ENCODE measurements around the gene APBA1.

Gene APBA1

DNA sequence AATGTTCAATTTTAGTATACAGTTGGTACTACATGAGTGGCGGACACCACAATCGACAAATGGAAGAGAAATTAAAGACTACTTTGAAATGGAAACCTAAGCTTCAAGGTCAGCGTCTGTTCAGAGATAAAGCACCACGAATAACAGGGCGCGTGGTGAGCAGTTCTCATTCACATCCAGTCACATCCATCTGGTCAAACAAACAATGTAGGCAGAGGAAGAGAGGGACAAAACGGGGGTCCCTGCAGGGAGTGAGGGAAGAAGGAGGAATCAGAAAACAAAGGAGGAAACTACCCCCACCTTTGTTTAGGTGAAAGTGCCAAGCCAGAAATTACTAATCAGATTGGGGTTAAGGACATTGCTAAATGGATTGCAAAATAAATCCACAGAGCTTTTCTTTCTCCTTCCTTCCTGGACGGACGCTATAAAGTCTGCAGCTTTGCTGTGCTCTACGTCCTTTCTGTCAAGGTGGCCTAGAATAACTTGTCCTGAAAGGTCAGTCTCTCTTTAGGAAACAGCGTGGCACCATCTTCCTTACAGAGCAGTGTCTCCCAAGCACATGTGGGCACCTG lies 208.6 kb downstream of the APBA1 start:
- Histone ChIP-seq H3K9ac (ENCODE audit: low read depth, low read length) (peak overlapping the region; percentile 47; the same call in 1 of the 2 replicates), H3K36me3 (ENCODE audit: insufficient read depth, low read depth, low read length) (no peaks in the 10 kb centered on the region), H3K9me3 (ENCODE audit: insufficient read depth, low read depth, low read length) (no peaks in the 10 kb centered on the region), H3K4me3 (ENCODE audit: low read length) (no peak overlapping the region; the same call in 1 of the 2 replicates), H3K27ac (ENCODE audit: low read length) (no peak overlapping the region), H3K4me1 (ENCODE audit: insufficient read depth, low read length) (peaks cover 9% of the 10 kb centered on the region; the same call in 1 of the 2 replicates), H3K27me3 (ENCODE audit: insufficient read depth, low read length) (no peaks in the 10 kb centered on the region)

DNA sequence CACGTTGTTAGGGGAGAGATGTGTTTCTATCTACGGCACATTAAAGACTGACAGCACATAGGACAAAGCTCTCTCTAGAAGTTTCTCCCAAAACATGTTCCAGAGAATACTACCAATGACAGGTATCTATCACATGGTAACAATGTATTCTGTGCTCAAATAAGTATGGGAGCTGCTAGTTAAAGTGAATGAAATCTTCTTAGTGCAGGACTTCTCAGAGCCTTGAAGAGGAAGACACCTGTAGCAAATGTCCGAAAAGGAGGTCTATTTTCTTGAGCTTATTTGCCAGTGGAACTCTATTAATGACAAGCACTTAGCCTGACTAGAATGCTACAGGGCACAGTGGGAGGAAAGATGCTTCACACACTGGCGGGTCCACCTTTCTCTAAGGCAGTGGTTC lies 209.8 kb downstream of the APBA1 start:
- Histone ChIP-seq H3K36me3 (ENCODE audit: insufficient read depth, low read depth, low read length) (no peaks in the 10 kb centered on the region), H3K9ac (ENCODE audit: low read depth, low read length) (no peak overlapping the region), H3K9me3 (ENCODE audit: insufficient read depth, low read depth, low read length) (no peaks in the 10 kb centered on the region), H3K4me3 (ENCODE audit: low read length) (no peak overlapping the region), H3K27ac (ENCODE audit: low read length) (no peak overlapping the region), H3K27me3 (ENCODE audit: insufficient read depth, low read length) (no peaks in the 10 kb centered on the region), H3K4me1 (ENCODE audit: insufficient read depth, low read length) (peaks cover 9% of the 10 kb centered on the region; the same call in 1 of the 2 replicates)

DNA sequence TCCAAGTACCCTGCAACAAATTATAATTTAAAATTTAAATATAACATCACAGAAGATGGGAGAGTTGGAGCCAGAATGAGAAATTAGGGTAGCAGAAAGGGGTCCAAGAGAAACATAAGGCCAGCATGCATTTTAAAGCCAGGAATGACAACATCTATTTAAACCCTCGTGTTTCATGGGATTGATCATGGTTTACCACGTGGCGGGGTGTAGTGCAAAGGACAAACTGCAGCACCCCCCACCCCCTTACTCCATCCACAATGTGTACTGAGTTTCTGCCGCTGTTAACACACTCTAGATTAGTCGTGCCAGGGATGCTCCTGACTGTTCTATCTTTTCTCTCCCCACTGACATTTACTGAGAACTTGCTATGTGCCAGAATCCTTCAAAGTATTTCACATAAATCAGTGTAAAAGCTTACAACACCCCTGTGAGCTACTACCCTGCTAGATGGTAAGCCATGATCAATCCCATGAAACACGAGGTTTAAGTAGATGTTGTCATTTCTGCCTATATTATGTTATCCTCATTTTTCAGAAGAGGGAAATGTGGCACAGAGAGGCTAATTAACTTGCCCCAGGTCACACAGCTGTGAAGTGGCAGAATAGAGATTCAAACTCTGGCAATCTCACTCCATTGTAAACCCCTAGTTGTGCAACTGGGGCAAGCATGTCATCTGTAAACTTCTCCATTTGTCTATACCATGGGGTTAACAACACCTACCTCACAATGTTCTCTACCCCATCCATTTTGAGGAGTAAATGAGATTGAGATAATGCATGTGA lies 210.9 kb downstream of the APBA1 start:
- Histone ChIP-seq H3K27me3 (ENCODE audit: insufficient read depth, low read length) (no peaks in the 10 kb centered on the region), H3K4me3 (ENCODE audit: low read length) (no peak overlapping the region), H3K36me3 (ENCODE audit: insufficient read depth, low read depth, low read length) (no peaks in the 10 kb centered on the region), H3K4me1 (ENCODE audit: insufficient read depth, low read length) (peaks cover 9% of the 10 kb centered on the region; the same call in 1 of the 2 replicates), H3K27ac (ENCODE audit: low read length) (no peak overlapping the region), H3K9me3 (ENCODE audit: insufficient read depth, low read depth, low read length) (no peaks in the 10 kb centered on the region), H3K9ac (ENCODE audit: low read depth, low read length) (no peak overlapping the region)

DNA sequence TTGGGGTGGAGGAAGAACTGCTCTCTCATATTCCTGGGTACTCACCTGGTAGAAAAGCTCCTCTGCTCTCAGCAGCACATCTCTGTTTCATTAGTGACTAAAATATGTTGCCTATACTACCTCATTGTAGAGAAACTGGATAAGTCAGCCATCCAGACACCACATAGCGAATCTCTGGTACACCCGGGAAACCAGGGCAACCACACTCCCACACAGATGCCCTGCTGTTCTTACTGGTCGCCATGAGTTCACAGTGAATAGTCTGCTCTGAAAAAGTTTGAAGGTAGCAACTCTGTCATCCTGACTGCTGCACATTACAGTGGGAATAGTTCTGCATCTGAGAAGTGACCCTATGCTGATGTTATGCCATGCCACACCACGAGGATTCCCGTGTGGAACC lies 212.2 kb downstream of the APBA1 start:
- H3K36me3 ChIP-seq (ENCODE audit: insufficient read depth, low read depth, low read length): no peaks in the 10 kb centered on the region
- H3K4me3 ChIP-seq (ENCODE audit: low read length): no peak overlapping the region
- H3K9ac ChIP-seq (ENCODE audit: low read depth, low read length): no peak overlapping the region
- peaks cover 9% of the 10 kb centered on the region; the same call in 1 of the 2 replicates for H3K4me1 ChIP-seq (ENCODE audit: insufficient read depth, low read length)
- no peaks in the 10 kb centered on the region for H3K9me3 ChIP-seq (ENCODE audit: insufficient read depth, low read depth, low read length)
- H3K27me3 ChIP-seq (ENCODE audit: insufficient read depth, low read length): no peaks in the 10 kb centered on the region
- no peak overlapping the region for H3K27ac ChIP-seq (ENCODE audit: low read length)

DNA sequence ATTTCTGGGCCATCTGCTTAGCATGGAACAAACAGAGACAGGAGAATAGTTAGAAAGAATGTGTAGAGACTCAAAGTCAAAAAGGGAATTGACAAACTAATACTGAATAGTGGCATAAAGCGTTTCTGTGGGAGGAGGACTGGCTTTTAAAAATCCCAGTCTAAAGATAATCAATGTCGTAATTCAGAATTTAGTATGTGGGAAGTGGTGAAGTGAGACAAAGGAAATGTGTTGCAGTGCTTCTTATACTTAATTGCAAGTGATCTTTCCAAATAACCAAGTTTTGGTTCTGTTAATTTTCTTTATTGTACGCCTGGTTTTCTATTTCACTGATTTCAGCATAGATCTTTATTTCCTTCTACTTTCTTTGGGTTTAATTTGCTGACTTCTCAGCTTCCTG lies 214.0 kb downstream of the APBA1 start:
- H3K27ac ChIP-seq (ENCODE audit: low read length): no peak overlapping the region
- no peaks in the 10 kb centered on the region for H3K36me3 ChIP-seq (ENCODE audit: insufficient read depth, low read depth, low read length)
- no peaks in the 10 kb centered on the region for H3K27me3 ChIP-seq (ENCODE audit: insufficient read depth, low read length)
- peaks cover 2% of the 10 kb centered on the region; the same call in 1 of the 2 replicates for H3K4me1 ChIP-seq (ENCODE audit: insufficient read depth, low read length)
- no peaks in the 10 kb centered on the region for H3K9me3 ChIP-seq (ENCODE audit: insufficient read depth, low read depth, low read length)
- no peak overlapping the region for H3K9ac ChIP-seq (ENCODE audit: low read depth, low read length)
- H3K4me3 ChIP-seq (ENCODE audit: low read length): no peak overlapping the region

DNA sequence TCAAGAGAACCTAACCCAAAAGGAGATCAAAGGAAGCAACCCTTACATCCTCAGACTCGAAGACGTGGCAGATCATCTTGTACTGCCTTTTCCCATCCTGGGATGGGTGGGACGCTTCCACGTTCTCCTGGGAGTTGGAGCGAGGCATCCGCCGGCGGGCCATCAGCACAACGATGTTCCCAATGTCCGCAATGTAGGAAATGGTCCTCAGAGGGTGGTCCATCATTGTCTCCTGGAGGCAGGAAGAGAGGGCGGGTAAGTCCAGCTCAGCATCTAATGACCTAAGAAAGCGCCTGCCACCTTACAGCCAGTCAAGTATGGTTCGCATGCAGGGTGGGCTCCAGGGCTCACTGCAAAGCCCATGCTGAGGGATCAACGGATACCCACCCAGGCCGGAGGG lies 216.0 kb downstream of the APBA1 start:
- Histone ChIP-seq H3K27me3 (ENCODE audit: insufficient read depth, low read length) (no peaks in the 10 kb centered on the region), H3K4me1 (ENCODE audit: insufficient read depth, low read length) (no peaks in the 10 kb centered on the region; the same call in 1 of the 2 replicates), H3K9me3 (ENCODE audit: insufficient read depth, low read depth, low read length) (no peaks in the 10 kb centered on the region), H3K27ac (ENCODE audit: low read length) (no peak overlapping the region), H3K36me3 (ENCODE audit: insufficient read depth, low read depth, low read length) (no peaks in the 10 kb centered on the region), H3K4me3 (ENCODE audit: low read length) (no peak overlapping the region), H3K9ac (ENCODE audit: low read depth, low read length) (no peak overlapping the region)

DNA sequence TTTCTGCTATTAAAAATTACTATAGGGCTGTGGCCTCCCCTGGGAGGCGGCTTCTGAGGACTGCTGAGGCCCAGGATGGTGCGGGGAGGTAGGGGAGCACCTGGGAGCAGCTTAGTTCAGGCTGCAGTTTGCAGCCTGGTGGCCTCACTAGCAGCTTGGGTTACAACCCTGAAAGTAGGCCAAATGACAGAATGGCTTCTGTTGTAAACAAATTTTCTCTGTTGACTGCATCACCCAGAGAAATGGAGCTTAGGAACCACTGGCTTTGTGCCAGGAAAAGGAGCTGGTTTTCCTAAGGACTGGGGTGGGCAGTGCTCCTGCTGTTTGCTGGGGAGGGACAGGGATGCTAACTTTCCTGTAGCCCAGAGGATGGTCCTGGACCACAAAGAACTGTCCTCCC lies 216.9 kb downstream of the APBA1 start:
- Histone ChIP-seq H3K27me3 (ENCODE audit: insufficient read depth, low read length) (no peaks in the 10 kb centered on the region), H3K27ac (ENCODE audit: low read length) (no peak overlapping the region), H3K4me1 (ENCODE audit: insufficient read depth, low read length) (no peaks in the 10 kb centered on the region; the same call in 1 of the 2 replicates), H3K36me3 (ENCODE audit: insufficient read depth, low read depth, low read length) (no peaks in the 10 kb centered on the region), H3K9me3 (ENCODE audit: insufficient read depth, low read depth, low read length) (no peaks in the 10 kb centered on the region), H3K4me3 (ENCODE audit: low read length) (no peak overlapping the region), H3K9ac (ENCODE audit: low read depth, low read length) (no peak overlapping the region)

DNA sequence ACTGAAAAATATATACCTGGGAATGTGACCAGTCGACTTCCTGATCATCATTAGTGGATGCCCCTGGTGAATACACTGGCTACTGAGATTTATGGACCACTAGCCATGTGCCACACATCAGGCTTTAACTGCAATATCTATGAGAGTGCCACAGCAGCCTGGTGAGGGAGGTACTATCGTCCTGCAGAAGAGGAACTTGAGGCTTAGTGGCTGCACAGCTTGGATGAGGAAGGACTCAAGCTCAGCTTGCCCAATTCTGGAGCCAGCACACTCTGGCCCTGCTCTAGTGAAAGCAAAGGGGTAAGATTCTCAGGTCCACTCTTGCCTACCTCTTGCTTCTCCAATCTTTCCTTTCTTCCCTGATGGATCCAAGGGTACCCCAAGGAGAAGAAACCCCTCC lies 217.8 kb downstream of the APBA1 start:
- H3K9ac ChIP-seq (ENCODE audit: low read depth, low read length): no peak overlapping the region
- no peaks in the 10 kb centered on the region for H3K9me3 ChIP-seq (ENCODE audit: insufficient read depth, low read depth, low read length)
- H3K27ac ChIP-seq (ENCODE audit: low read length): no peak overlapping the region
- H3K4me3 ChIP-seq (ENCODE audit: low read length): no peak overlapping the region
- no peaks in the 10 kb centered on the region for H3K27me3 ChIP-seq (ENCODE audit: insufficient read depth, low read length)
- H3K36me3 ChIP-seq (ENCODE audit: insufficient read depth, low read depth, low read length): no peaks in the 10 kb centered on the region
- H3K4me1 ChIP-seq (ENCODE audit: insufficient read depth, low read length): no peaks in the 10 kb centered on the region; the same call in 1 of the 2 replicates

DNA sequence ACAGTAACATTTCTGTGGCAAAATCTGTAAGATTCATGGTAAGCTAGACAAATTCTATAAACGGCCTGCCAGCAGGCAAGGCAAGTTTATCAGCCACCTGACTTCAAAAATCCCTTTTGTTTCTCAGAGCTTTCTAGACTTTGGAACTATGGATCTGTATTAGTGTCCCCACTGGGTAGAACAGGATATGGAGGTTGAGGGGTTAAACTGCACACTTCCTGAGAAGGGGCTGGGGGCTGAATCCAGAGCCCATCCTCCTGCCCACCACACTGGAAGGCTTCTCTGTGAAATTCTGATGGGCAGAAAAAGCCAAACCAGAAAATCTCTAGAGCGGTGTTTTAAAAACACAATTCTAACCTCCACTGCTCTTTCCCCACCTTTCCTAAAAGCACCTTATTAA lies 218.4 kb downstream of the APBA1 start:
- H3K4me1 ChIP-seq (ENCODE audit: insufficient read depth, low read length): no peaks in the 10 kb centered on the region; the same call in 1 of the 2 replicates
- no peak overlapping the region for H3K27ac ChIP-seq (ENCODE audit: low read length)
- no peak overlapping the region for H3K9ac ChIP-seq (ENCODE audit: low read depth, low read length)
- H3K27me3 ChIP-seq (ENCODE audit: insufficient read depth, low read length): no peaks in the 10 kb centered on the region
- H3K9me3 ChIP-seq (ENCODE audit: insufficient read depth, low read depth, low read length): no peaks in the 10 kb centered on the region
- no peak overlapping the region for H3K4me3 ChIP-seq (ENCODE audit: low read length)
- H3K36me3 ChIP-seq (ENCODE audit: insufficient read depth, low read depth, low read length): no peaks in the 10 kb centered on the region

DNA sequence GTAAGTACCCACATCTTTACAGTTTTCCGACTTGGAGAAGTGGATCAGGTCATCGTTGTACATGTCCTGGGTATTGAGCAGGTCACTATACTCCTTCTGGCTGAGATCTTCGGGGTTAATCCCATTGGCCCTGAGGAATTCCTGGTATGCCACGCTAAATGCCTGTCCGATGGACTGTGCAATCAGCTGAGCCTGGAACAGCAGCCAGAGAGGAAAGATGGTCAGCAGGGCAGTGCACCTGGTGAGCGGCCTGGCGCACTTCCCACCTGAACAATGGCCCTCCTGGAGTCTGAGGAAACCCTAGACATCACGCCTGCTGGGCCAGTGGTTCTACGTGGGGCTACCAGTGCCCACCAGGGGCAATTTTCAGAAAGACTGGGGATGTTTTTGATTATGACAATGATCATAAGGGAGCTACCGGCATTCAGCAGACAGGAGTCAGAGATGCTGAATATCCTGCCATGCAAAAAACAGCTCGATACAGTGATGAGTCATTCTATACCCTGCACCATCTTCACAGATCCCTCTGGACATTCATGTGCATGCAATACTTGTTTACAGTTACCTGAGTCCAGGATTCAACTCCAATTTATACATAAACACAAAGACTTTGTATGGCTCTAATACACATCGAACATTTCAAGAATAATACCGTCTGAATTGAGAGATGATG lies 219.9 kb downstream of the APBA1 start:
- no peak overlapping the region for H3K27ac ChIP-seq (ENCODE audit: low read length)
- H3K4me1 ChIP-seq (ENCODE audit: insufficient read depth, low read length): no peaks in the 10 kb centered on the region; the same call in 1 of the 2 replicates
- H3K27me3 ChIP-seq (ENCODE audit: insufficient read depth, low read length): no peaks in the 10 kb centered on the region

DNA sequence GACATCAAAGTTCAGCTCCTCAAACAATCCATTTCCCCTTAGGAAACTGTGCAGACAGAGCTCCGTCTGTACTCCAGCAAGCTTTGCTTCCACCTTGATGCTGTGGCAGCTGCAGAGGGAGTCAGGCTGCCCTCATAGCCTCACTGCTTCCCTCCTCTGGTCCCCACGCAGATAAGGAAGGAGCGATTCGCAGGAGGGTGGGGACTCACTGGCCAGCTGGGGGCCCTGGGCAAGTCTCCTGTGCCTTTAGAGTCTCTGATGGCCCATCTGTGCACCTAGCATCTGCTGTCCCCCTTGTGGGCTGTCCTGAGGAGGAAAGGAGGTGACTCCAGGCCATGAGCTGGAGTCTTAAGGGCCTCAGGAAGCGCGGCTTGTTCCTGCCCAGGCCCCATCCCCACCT lies 225.7 kb downstream of the APBA1 start:
- Histone ChIP-seq H3K4me3 (ENCODE audit: low read length) (no peak overlapping the region), H3K9me3 (ENCODE audit: insufficient read depth, low read depth, low read length) (no peaks in the 10 kb centered on the region), H3K9ac (ENCODE audit: low read depth, low read length) (no peak overlapping the region), H3K27ac (ENCODE audit: low read length) (no peak overlapping the region), H3K36me3 (ENCODE audit: insufficient read depth, low read depth, low read length) (no peaks in the 10 kb centered on the region), H3K4me1 (ENCODE audit: insufficient read depth, low read length) (peaks cover 4% of the 10 kb centered on the region; the same call in 1 of the 2 replicates), H3K27me3 (ENCODE audit: insufficient read depth, low read length) (no peaks in the 10 kb centered on the region)

More for the DNA sequence above, 219.9 kb downstream of the APBA1 start:
- Histone ChIP-seq H3K9me3 (ENCODE audit: insufficient read depth, low read depth, low read length) (no peaks in the 10 kb centered on the region), H3K36me3 (ENCODE audit: insufficient read depth, low read depth, low read length) (no peaks in the 10 kb centered on the region), H3K9ac (ENCODE audit: low read depth, low read length) (no peak overlapping the region), H3K4me3 (ENCODE audit: low read length) (no peak overlapping the region)
